ENCODE data around the gene ANKS1B.

DNA sequence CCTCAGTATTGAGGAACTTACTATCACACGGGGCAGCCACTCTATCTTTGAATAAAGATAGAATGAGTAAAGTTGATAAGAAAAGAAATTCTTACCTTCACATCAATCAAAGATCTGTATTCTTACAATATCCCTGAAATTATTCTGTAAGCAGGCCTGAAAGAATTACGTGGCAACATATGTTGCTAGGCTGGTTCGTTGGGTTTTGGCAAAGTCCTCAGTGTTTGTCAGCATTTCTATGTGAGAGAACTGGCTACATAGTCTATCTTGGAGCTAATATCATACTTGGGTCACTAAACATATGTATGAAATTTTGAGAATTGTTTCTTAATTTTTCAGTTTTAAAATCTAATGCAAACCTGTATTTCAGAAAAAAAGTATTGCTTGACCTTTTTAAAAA lies 749.4 kb downstream of the ANKS1B start:
- TF ChIP-seq GATA2 (IDR thresholded peaks at IDR 0.05; ENCODE audit: low read depth, low read length) (no peak), GATA3 (IDR thresholded peaks at IDR 0.05; ENCODE audit: low read depth, low read length) (no peak)

Data from SH-SY5Y (cell line).